A549 (cell line): Measurements from ENCODE around the gene RNF6.

ENCODE experiments used
- CBX8 ChIP-seq: fragments of 200-600 bp; sonication (generic); IDR thresholded peaks from 2 replicates; pipeline ENCODE4 v1.6.1; 2016
- CEBPB ChIP-seq, 2 experiments: fragments of >200 bp in 1 of 2; sonication (Bioruptor Twin) in 1 of 2; formaldehyde crosslinking in 1 of 2; IDR thresholded peaks; 2 replicates each; pipeline ENCODE4 v1.6.1; 2012 to 2016
- GATA3 ChIP-seq: IDR thresholded peaks from 2 replicates; pipeline ENCODE4 v1.6.1; 2012; ENCODE audit warnings: borderline replicate concordance
- HDAC2 ChIP-seq: fragments of 200-600 bp; sonication (generic); IDR thresholded peaks from 2 replicates; pipeline ENCODE4 v1.6.1; 2016
- HOXA7 ChIP-seq: fragments of 250-450 bp; sonication (Bioruptor Pico); IDR thresholded peaks from 2 replicates; pipeline ENCODE4 v1.5.0; 2020; ENCODE audit warnings: mild to moderate bottlenecking, moderate library complexity
- PHF8 ChIP-seq: fragments of 200-600 bp; sonication (generic); IDR thresholded peaks from 2 replicates; pipeline ENCODE4 v1.6.1; 2016; ENCODE audit warnings: low read depth, mild to moderate bottlenecking, antibody characterized with exemption, moderate library complexity, borderline replicate concordance
- POLR2A ChIP-seq: IDR thresholded peaks from 2 replicates; pipeline ENCODE4 v1.6.1; 2012; ENCODE audit warnings: mild to moderate bottlenecking, low read length
- RAD21 ChIP-seq, 2 experiments: fragments of >200 bp in 1 of 2; sonication (Bioruptor Twin) in 1 of 2; formaldehyde crosslinking in 1 of 2; IDR thresholded peaks in 1 of 2; conservative IDR thresholded peaks in 1 of 2; 2 replicates in 1 of 2; 3 replicates in 1 of 2; pipeline ENCODE4 v1.6.1; 2012 to 2018; ENCODE audit warnings: inconsistent platforms in 1 of 2
- TF ChIP-seq, protein P1 (sequence below): fragments of >200 bp; sonication (Bioruptor Twin); formaldehyde crosslinking; IDR thresholded peaks from 3 replicates; pipeline ENCODE4 v1.5.1; 2016
- TF ChIP-seq, protein P2 (sequence below): fragments of 150-350 bp; IDR thresholded peaks from 2 replicates; pipeline ENCODE4 v1.6.1; 2014; ENCODE audit warnings: low read depth, mild to moderate bottlenecking, low read length
- TF ChIP-seq, protein P3 (sequence below): fragments of 450-650 bp; IDR thresholded peaks from 2 replicates; pipeline ENCODE4 v1.6.1; 2014; ENCODE audit warnings: antibody characterized with exemption

GRCh38 chr13:26257049-26257448, 34.9 kb upstream of the RNF6 start:
- no peak for TF ChIP-seq PHF8
- TF ChIP-seq, protein P1, sequence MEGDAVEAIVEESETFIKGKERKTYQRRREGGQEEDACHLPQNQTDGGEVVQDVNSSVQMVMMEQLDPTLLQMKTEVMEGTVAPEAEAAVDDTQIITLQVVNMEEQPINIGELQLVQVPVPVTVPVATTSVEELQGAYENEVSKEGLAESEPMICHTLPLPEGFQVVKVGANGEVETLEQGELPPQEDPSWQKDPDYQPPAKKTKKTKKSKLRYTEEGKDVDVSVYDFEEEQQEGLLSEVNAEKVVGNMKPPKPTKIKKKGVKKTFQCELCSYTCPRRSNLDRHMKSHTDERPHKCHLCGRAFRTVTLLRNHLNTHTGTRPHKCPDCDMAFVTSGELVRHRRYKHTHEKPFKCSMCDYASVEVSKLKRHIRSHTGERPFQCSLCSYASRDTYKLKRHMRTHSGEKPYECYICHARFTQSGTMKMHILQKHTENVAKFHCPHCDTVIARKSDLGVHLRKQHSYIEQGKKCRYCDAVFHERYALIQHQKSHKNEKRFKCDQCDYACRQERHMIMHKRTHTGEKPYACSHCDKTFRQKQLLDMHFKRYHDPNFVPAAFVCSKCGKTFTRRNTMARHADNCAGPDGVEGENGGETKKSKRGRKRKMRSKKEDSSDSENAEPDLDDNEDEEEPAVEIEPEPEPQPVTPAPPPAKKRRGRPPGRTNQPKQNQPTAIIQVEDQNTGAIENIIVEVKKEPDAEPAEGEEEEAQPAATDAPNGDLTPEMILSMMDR = no peak
- TF ChIP-seq HDAC2 = no peak
- TF ChIP-seq GATA3 = no peak
- no peak for TF ChIP-seq CBX8
- TF ChIP-seq RAD21 (conservative IDR thresholded peaks at IDR 0.05 in 1 of 2, IDR thresholded peaks at IDR 0.05 in 1 of 2) = no peak
- no peak for TF ChIP-seq POLR2A
- TF ChIP-seq HOXA7 (CRISPR knock-in tag) = no peak
- TF ChIP-seq CEBPB (IDR thresholded peaks at IDR 0.05) = no peak
- TF ChIP-seq, protein P2, sequence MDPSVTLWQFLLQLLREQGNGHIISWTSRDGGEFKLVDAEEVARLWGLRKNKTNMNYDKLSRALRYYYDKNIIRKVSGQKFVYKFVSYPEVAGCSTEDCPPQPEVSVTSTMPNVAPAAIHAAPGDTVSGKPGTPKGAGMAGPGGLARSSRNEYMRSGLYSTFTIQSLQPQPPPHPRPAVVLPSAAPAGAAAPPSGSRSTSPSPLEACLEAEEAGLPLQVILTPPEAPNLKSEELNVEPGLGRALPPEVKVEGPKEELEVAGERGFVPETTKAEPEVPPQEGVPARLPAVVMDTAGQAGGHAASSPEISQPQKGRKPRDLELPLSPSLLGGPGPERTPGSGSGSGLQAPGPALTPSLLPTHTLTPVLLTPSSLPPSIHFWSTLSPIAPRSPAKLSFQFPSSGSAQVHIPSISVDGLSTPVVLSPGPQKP = no peak
- TF ChIP-seq, protein P3, sequence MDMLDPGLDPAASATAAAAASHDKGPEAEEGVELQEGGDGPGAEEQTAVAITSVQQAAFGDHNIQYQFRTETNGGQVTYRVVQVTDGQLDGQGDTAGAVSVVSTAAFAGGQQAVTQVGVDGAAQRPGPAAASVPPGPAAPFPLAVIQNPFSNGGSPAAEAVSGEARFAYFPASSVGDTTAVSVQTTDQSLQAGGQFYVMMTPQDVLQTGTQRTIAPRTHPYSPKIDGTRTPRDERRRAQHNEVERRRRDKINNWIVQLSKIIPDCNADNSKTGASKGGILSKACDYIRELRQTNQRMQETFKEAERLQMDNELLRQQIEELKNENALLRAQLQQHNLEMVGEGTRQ = no peak
